NCI-H345 (cell line): ENCODE data around the gene KIF25.

Experiments used
- DNase-seq: peaks from one replicate; lab custom pipeline; 2025; lab: John Stamatoyannopoulos, UW

The KIF25 gene

DNA sequence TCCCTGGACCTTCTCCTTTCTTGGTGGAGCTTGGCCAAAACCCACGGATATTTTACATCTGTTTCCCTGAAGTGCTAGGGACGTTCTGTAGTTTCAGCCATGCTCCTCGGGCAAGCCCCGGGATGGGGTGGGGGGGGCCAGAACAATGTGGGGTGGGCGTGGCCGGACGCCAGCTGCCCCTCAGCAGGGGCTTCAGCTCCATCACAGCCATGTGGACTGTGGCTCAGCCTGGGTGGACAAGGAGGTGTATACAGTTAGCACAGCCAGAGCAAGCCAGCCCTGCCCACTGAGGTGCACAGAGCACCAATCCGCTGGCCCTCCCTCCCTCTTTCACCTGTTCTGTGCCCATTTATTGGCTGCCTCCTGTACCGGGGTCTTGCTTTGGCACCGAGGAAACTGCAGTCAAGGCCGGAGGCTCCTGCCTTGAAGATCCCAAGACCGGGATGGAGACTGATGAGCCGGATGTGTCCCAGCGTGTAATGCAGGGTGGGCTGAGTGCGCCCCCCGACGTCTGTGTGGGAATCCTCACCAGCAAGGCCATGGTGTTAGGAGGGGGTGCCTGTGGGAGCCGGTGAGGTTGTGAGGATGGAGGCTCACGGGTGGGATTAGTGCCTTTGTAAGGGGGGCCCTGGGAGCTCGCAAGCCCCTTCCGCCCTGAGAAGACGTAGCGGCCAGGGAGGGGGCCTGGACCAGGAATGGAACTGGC lies 53.6 kb downstream of the KIF25 start:
- no peak for DNase-seq

DNA sequence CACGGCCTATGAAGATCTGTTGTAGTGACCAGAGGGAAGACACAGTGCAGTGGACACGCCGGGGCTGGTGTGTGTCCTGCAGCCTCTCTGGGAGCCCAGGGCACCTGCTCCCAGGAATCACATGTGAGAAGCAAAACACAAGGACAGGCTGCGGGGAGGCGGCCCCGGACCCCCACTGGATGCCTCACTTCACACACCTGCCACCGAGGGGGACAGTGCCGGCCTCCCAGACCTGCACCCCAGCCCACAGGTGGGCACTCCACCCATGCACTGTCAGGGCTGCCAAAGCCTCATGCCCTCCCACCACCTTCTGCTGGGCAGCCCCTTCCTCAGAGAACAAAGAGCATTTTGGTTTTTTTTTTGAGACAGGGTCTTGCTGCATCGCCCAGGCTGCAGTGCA lies 54.2 kb downstream of the KIF25 start:
- DNase-seq = no peak

DNA sequence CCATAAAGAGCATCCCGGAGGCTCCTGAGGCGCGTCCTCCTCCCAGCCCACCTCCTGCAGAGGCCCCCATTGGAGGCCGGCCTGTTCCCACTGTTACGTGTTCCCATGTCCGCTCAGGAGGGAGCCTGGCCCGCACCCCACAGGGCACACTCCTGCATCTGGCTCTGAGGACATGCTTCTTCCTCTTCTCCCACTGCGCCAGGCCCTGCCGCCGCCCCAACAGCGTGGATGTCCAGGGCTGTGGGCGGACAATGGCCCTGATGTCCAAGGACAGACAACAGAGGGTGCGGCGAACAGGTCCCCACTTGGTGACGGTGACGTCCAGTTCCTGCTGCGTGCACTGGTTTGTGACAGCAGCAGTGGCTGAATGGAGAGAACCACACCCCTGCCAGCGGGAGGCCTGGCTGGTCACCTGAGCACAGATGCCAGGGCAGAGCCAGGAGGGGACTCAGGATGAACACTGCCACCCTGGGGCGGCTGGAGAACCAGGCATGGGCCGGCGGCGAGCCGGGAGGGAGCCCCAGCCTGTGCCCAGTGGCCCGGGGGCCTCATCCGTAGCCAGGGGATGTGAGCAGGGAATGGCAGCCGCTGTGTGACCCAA lies 54.9 kb downstream of the KIF25 start:
- DNase-seq = peak; percentile 54

- DNase-seq = no peak
Observed at GRCh38 chr6:168053086-168053956, 55.9 kb downstream of the KIF25 start.

DNA sequence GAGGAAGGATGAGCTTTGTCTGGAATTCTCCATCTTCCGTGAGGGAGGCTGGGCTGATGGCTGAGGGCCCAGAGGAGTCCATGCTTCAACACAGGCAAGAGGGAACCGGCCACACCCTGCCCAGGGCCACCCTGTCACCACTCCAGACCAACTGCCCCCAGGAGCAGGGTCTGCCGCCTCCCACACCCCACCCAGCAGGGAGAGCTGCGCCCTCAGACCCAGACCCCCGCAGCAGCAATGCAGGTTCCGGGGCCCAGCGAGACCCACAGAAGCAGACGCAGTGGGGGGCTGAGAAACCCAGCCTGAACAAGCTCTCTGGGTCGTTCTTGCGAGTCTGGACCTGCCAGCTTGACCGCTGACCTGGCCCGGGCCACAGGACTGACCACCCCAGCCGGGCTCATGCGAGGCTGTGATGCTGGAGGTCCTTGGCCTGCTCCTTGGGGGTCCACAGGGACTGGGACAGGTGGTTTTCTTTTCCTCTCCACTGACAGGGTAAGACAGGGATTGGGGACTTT lies 56.5 kb downstream of the KIF25 start:
- DNase-seq = no peak

DNA sequence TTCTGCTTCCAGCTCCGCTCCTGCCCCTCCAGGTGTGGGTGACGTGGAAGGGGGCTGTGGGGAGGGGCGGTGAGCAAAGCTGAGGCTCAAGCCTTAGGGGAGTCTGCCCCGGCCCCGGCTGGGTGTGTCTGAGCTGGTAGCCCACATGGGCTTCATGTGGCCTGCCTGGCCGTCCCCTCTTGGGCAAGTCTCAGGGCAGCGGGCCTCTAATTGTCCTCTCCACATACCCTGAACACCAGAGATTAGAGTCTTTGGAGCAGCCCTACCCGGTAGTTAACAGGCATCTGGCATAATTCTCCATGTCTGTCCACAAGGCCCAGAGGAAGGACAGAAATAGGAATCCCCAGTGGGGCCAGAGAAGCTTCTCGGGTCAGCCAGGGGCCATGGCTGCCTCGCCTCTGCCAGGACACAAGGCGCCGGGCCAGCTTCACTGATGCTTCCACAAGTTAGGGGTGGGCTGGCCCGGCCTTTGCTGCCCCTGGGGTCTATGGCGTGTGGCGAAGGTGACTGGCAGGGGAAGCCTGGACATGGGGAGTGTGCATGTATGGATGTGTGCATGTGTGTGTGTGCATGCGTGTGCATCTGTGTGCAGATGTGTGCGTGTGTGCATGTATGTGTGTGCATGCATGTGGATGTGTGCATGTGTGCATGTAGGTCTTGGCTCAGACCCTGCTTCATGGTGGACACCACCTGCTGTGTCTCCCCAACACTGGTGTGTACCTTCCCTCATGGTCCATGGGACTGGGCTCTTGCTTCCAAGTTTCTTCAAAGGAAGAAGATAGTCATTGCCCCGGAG lies 57.5 kb downstream of the KIF25 start:
- no peak for DNase-seq

GRCh38 chr6:168055696-168056489 lies 58.4 kb downstream of the KIF25 start:
- no peak for DNase-seq

DNA sequence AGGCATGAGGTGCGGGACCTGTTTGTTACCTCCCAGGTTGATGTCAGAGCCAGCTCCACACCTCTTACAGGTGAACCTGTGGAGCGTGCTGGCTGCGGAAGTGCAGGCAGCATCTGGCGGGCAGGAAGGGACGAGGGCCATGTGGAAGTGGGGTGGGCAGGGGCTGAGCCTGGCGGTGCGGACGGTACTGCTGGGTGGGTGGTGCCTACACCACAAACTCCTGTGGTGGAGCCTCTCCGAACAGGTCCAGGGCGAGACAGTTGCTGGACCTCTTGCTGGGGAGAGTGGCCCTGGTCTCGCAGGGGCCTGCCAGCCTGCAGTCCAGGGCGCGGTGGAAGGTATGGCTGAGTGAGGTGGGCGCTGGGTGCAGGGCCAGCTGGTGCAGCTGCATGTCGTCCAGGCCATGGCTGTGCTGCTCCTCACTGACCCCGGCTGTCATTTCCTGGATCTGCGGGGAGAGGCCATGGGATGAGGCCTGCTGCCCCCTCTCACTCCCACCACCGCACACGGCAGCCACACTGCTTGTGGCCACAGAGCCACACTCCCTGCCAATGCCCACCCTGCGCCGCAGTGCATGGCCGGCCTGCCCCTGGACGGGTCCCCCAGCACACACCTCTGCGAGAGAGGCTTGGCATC lies 59.5 kb downstream of the KIF25 start:
- no peak for DNase-seq

- DNase-seq = no peak
Observed at GRCh38 chr6:168057836-168058235, 60.4 kb downstream of the KIF25 start.

GRCh38 chr6:168058691-168059551 lies 61.5 kb downstream of the KIF25 start:
- no peak for DNase-seq

- peak; percentile 38 for DNase-seq
Observed at GRCh38 chr6:168060521-168060931, 63.1 kb downstream of the KIF25 start.

DNA sequence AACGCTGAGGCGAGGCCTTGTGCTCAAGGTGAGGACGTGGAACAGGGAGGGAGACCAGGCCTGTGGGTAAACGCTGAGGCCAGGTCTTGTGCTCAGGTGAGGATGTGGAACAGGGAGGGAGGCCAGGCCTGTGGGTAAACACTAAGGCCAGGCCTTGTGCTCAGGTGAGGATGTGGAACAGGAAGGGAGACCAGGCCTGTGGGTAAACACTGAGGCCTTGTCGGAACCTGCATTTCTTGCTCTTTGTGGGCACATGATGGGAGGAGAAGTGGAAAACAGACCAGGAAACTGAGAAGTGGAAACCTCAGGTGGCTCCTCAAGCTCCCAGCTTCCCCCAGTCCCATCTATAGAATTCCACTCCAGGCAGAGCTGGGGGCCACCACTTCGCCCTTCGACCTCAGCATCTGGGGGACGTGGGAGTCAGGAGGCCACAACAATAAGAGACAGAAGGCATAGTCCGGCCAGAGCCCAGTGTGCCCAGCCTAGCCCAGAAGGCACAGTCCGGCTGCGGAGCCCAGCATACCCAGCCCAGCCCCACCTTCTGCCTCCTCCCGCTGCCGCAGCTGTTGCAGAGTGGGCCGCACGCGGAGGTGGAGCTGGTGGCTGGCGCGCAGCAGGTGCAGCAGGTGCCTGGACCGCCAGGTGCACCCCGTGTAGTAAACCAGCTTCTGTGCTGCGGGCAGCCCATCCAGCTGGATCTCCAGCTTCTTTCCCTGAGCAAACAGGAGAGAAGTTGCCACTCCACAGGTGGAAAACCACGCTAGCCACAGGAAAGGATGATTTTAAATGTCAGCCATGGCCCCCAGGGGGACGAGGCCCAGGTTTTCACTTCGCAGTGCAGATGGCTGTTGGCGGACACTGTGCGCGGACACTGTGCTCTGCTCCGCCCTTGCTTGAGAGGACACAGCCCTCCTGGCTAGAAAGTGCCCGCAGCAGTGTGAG lies 64.1 kb downstream of the KIF25 start:
- DNase-seq = peak; percentile 94

GRCh38 chr6:168062346-168063289 lies 65.1 kb downstream of the KIF25 start:
- no peak for DNase-seq

DNA sequence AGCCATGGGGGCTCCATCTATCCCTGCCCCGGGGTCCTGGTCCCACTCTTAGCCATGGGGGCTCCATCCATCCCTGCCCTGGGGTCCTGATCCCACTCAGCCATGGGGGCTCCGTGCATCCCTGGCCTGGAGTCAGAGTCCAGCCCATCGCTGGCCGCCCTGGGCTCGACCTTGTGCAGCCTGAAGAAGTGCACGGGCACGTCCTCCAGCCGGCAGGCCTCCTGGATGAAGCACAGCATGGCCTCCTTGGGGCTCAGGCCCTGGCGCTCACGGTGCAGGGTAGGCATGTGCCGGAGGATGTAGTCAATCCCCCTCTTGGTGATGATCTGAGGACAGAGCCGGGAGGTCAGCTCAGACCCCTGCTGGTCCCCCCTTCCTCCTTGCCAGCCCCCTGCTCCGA lies 66.0 kb downstream of the KIF25 start:
- DNase-seq = no peak

GRCh38 chr6:168064226-168064807 lies 66.8 kb downstream of the KIF25 start:
- no peak for DNase-seq

- no peak for DNase-seq
Observed at GRCh38 chr6:168067081-168067759, 69.7 kb downstream of the KIF25 start.
